Measurements from ENCODE around the gene TCN2.

DNA sequence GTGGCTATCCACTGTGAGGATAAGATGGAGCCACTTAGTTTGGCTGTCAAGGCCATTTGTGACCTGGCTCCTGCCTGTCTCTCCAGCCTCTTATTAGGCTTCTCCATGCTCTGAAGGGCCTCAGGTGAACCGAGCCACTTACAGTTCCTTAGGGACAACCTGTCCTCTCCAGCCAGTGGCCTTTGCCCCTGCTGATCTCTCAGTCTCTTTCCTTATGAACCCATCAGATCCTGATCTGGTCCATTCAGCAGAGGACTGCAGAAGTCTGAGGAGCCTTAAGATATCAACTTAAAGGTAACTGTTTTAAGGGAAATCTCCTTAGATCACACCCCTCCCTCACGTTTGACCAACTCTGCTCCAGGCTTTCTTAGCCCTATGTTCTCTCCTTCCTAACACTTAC is 58.3 kb downstream of the TCN2 start:
- TF ChIP-seq, protein P1, sequence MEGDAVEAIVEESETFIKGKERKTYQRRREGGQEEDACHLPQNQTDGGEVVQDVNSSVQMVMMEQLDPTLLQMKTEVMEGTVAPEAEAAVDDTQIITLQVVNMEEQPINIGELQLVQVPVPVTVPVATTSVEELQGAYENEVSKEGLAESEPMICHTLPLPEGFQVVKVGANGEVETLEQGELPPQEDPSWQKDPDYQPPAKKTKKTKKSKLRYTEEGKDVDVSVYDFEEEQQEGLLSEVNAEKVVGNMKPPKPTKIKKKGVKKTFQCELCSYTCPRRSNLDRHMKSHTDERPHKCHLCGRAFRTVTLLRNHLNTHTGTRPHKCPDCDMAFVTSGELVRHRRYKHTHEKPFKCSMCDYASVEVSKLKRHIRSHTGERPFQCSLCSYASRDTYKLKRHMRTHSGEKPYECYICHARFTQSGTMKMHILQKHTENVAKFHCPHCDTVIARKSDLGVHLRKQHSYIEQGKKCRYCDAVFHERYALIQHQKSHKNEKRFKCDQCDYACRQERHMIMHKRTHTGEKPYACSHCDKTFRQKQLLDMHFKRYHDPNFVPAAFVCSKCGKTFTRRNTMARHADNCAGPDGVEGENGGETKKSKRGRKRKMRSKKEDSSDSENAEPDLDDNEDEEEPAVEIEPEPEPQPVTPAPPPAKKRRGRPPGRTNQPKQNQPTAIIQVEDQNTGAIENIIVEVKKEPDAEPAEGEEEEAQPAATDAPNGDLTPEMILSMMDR (IDR thresholded peaks at IDR 0.05): no peak
- TF ChIP-seq POLR2A (IDR thresholded peaks at IDR 0.05): no peak

Data from thyroid gland (tissue), 4 donors.